MM.1S (cell line): ENCODE measurements around the gene CX3CL1.

Experiments used
- DNase-seq: peaks from one replicate; pipeline ENCODE4 v3.0.0-alpha.2; 2015
- H2AFZ ChIP-seq: fragments of 300-600 bp; sonication (generic); 2 replicates; pipeline ENCODE4 v1.6.0; 2016; ENCODE audit warnings: antibody characterized with exemption, low read length
- H3F3A ChIP-seq: fragments of 300-600 bp; sonication (generic); 2 replicates; pipeline ENCODE4 v1.6.1; 2016; ENCODE audit warnings: mild to moderate bottlenecking, antibody characterized with exemption, low read length, moderate library complexity, mixed read lengths; ENCODE audit not compliant: insufficient read depth
- H3K27ac ChIP-seq: fragments of 300-600 bp; sonication (generic); 2 replicates; pipeline ENCODE4 v1.5.1; 2016; ENCODE audit warnings: mild to moderate bottlenecking, low read length
- H3K27me3 ChIP-seq: fragments of 300-600 bp; sonication (generic); replicated peaks from 2 replicates; pipeline ENCODE4 v1.6.0; 2016; ENCODE audit warnings: low read length; ENCODE audit not compliant: insufficient read depth
- H3K36me3 ChIP-seq: fragments of 300-600 bp; sonication (generic); replicated peaks from 2 replicates; pipeline ENCODE4 v1.6.1; 2016; ENCODE audit warnings: mild to moderate bottlenecking, low read length, mixed read lengths; ENCODE audit not compliant: insufficient read depth
- H3K4me1 ChIP-seq: fragments of 300-600 bp; sonication (generic); 2 replicates; pipeline ENCODE4 v1.6.1; 2016; ENCODE audit warnings: low read length, mixed read lengths
- H3K4me2 ChIP-seq: fragments of 300-600 bp; sonication (generic); 2 replicates; pipeline ENCODE4 v1.6.0; 2016; ENCODE audit warnings: low read depth, low read length
- H3K4me3 ChIP-seq: fragments of 300-600 bp; sonication (generic); 2 replicates; pipeline ENCODE4 v1.5.1; 2016; ENCODE audit warnings: low read length, mixed read lengths
- H3K79me2 ChIP-seq: fragments of 300-600 bp; sonication (generic); 2 replicates; pipeline ENCODE4 v1.6.1; 2016; ENCODE audit warnings: mixed run types, low read length, mixed read lengths
- H3K9ac ChIP-seq: fragments of 300-600 bp; sonication (generic); 2 replicates; pipeline ENCODE4 v1.6.1; 2016; ENCODE audit warnings: low read length, mixed read lengths
- H3K9me2 ChIP-seq: fragments of 300-600 bp; sonication (generic); replicated peaks from 2 replicates; pipeline ENCODE4 v1.6.1; 2016; ENCODE audit warnings: mild to moderate bottlenecking, low read length, mixed read lengths; ENCODE audit not compliant: insufficient read depth
- H3K9me3 ChIP-seq: fragments of 300-600 bp; sonication (generic); replicated peaks from 2 replicates; pipeline ENCODE4 v1.6.1; 2016; ENCODE audit warnings: mild to moderate bottlenecking, low read length, mixed read lengths; ENCODE audit not compliant: insufficient read depth
- H4K20me1 ChIP-seq: fragments of 300-600 bp; sonication (generic); 2 replicates; pipeline ENCODE4 v1.6.1; 2016; ENCODE audit warnings: mild to moderate bottlenecking, low read length, moderate library complexity, mixed read lengths; ENCODE audit not compliant: insufficient read depth
- CTCF ChIP-seq: fragments of 300-600 bp; sonication (generic); IDR thresholded peaks from 2 replicates; pipeline ENCODE4 v1.5.1; 2016; ENCODE audit warnings: antibody characterized with exemption, low read length, mixed read lengths
- EZH2 ChIP-seq: fragments of 300-600 bp; sonication (generic); optimal IDR thresholded peaks from 2 replicates; pipeline ENCODE3; 2017; ENCODE audit warnings: low read depth, mild to moderate bottlenecking, antibody characterized with exemption, low read length, mixed read lengths
- EZH2phosphoT487 ChIP-seq: fragments of 300-600 bp; sonication (generic); IDR thresholded peaks from 2 replicates; pipeline ENCODE4 v1.6.1; 2018; ENCODE audit warnings: antibody characterized with exemption, low read length

Gene CX3CL1

GRCh38 chr16:57354311-57354710, 18.0 kb upstream of the CX3CL1 start:
- Histone ChIP-seq H3K9me2 (no peaks in the 10 kb centered on the region), H3K4me1 (no peaks in the 10 kb centered on the region), H3K79me2 (no peaks in the 10 kb centered on the region), H3K4me2 (no peak overlapping the region), H3F3A (no peaks in the 10 kb centered on the region), H3K9ac (no peak overlapping the region), H3K27me3 (no peaks in the 10 kb centered on the region), H3K9me3 (no peaks in the 10 kb centered on the region), H4K20me1 (no peaks in the 10 kb centered on the region), H3K4me3 (no peak overlapping the region), H2AFZ (no peak overlapping the region), H3K27ac (no peak overlapping the region), H3K36me3 (no peaks in the 10 kb centered on the region)
- DNase-seq = no peak
- TF ChIP-seq EZH2 (no peak), EZH2phosphoT487 (no peak), CTCF (no peak)

- no peaks in the 10 kb centered on the region for H3K9me3 ChIP-seq
- no peaks in the 10 kb centered on the region for H3K36me3 ChIP-seq
- no peak overlapping the region for H3K4me3 ChIP-seq
- no peak overlapping the region for H3K27ac ChIP-seq
- TF ChIP-seq CTCF (no peak), EZH2phosphoT487 (no peak), EZH2 (no peak)
- no peaks in the 10 kb centered on the region for H3K27me3 ChIP-seq
- no peak overlapping the region for H3K4me2 ChIP-seq
- no peaks in the 10 kb centered on the region for H4K20me1 ChIP-seq
- H3K79me2 ChIP-seq = no peaks in the 10 kb centered on the region
- no peak overlapping the region for H3K9ac ChIP-seq
- no peaks in the 10 kb centered on the region for H3K9me2 ChIP-seq
- H3K4me1 ChIP-seq = no peaks in the 10 kb centered on the region
- H3F3A ChIP-seq = no peaks in the 10 kb centered on the region
- H2AFZ ChIP-seq = no peak overlapping the region
- no peak for DNase-seq
These were observed 16.3 kb upstream of the CX3CL1 start for GRCh38 chr16:57355898-57356414.

DNA sequence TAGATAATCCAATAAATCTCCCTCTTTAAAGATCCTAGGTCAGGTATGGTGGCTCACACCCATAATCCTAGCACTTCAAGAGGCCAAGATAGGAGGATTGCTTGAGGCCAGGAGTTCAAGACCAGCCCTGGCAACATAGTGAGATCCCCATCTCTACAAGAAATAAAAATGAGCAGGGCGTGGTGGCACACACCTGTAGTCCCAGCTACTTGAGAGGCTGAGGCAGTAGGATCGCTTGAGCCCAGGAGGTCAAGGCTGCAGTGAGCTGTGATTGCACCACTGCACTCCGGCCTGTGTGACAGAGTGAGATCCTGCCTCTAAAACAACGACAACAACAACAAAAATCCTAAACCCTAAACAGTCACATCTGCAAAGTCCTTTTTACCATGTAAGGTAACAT, 15.7 kb upstream of the CX3CL1 start:
- no peak overlapping the region for H3K9ac ChIP-seq
- H4K20me1 ChIP-seq = no peaks in the 10 kb centered on the region
- TF ChIP-seq EZH2phosphoT487 (no peak), EZH2 (no peak), CTCF (no peak)
- H3K36me3 ChIP-seq = no peaks in the 10 kb centered on the region
- no peaks in the 10 kb centered on the region for H3F3A ChIP-seq
- H3K9me3 ChIP-seq = no peaks in the 10 kb centered on the region
- no peak overlapping the region for H3K27ac ChIP-seq
- H3K79me2 ChIP-seq = no peaks in the 10 kb centered on the region
- H3K27me3 ChIP-seq = no peaks in the 10 kb centered on the region
- H3K4me2 ChIP-seq = no peak overlapping the region
- no peak overlapping the region for H2AFZ ChIP-seq
- H3K4me1 ChIP-seq = no peaks in the 10 kb centered on the region
- DNase-seq = no peak
- H3K9me2 ChIP-seq = no peaks in the 10 kb centered on the region
- no peak overlapping the region for H3K4me3 ChIP-seq
